T-helper 1 cell treated with Interleukin-12 subunit alpha and Interleukin-12 subunit beta and Interleukin-4 antibody, amounts not matched to agents 30 ng/mL and 1 ng/mL, for 36 hours (primary cell): ENCODE measurements around the gene ERN1. TPM values are rescaled to one million over a fixed set of nuclear protein-coding genes. Genes with fewer than 3 reads are reported as not detected.

ENCODE experiments used
- intact Hi-C: fragments of 100-400 bp; cut with micrococcal nuclease; formaldehyde crosslinking; loops from one replicate; pipeline ENCODE4 v1.15.1; 2024
- total RNA-seq: library from RNA; stranded (reverse); gene quantifications from 2 replicates; pipeline ENCODE4 v1.2.3, GENCODE V29; 2022

Gene ERN1
- total RNA-seq, 1 donor from 2014 or later: 139 TPM

- intact Hi-C loops: no loop called here
Measured at GRCh38 chr17:64090144-64090543, 39.8 kb downstream of the ERN1 start.

GRCh38 chr17:64087252-64088005, 42.5 kb downstream of the ERN1 start:
- intact Hi-C loops: no loop called here

- intact Hi-C loops: no loop called here
Measured at GRCh38 chr17:64085650-64086005, 44.3 kb downstream of the ERN1 start.

GRCh38 chr17:64084940-64085649, 44.8 kb downstream of the ERN1 start:
- intact Hi-C loops: loop anchor here (5.0 kb wide), 1 partner anchor 177 kb away; the partner anchor contains the start of gene TEX2

- intact Hi-C loops: loop anchor here (5.0 kb wide), 1 partner anchor 178 kb away; the partner anchor contains the start of gene TEX2
Measured at GRCh38 chr17:64084086-64084939, 45.6 kb downstream of the ERN1 start.

GRCh38 chr17:64083563-64084085, 46.3 kb downstream of the ERN1 start:
- intact Hi-C loops: loop anchor here (1.0 to 5.0 kb wide), 4 partner anchors 37 to 179 kb away; partner anchors contain the start of genes ICAM2 and TEX2

GRCh38 chr17:64083093-64083492, 46.9 kb downstream of the ERN1 start:
- intact Hi-C loops: loop anchor here (1.0 to 5.0 kb wide), 4 partner anchors 38 to 179 kb away; partner anchors contain the start of genes ICAM2 and TEX2

DNA sequence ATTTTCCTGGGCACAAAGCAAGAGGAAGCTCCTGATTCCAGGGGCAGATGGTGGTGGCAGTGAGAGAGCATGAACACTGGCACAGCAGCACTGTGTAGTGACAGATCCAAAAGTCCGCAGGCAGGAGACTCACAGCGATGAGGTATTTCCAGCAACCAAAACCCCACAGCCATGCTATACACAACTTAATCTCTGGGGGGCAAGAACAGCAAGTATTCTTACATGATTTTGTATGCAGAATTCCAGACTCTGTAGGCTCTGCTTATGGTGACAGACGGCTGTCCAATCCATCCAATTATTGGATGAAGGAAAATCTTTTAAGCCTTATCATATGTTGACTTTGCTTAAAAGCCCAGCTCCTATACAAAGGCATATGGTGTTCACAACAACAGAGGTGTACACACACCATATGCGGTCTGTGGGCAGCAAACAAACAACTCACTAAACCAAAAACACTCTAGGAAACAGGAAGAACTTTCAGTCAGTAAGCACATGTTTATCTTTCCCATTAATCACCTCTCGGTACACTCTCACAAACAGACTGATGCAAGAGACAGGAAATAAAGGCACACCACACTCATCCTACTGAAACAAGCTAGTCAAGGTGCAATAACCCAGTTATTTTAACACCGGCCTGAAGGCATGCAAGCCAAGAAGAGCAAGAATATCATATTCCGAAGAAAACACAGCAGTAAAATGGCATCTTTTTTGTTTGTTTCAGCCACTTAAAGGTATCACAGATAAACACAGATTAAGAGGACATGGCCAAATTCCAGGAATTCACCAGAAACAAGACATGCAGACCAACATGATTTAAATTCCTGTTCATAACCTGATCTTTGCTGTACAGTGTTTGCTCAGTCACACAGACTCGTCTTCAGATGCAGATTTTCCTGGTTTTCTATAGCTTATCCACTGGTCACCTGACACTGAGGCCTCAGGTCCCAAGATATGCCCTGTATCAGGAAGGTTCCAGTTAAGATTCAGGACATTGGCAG, 47.8 kb downstream of the ERN1 start:
- intact Hi-C loops: loop anchor here (1.0 to 5.0 kb wide), 9 partner anchors 9 to 180 kb away; partner anchors contain the start of genes ERN1, ICAM2 and TEX2

GRCh38 chr17:64080174-64080618, 49.7 kb downstream of the ERN1 start:
- intact Hi-C loops: loop anchor here (5.0 kb wide), 1 partner anchor 182 kb away; the partner anchor contains the start of gene TEX2

DNA sequence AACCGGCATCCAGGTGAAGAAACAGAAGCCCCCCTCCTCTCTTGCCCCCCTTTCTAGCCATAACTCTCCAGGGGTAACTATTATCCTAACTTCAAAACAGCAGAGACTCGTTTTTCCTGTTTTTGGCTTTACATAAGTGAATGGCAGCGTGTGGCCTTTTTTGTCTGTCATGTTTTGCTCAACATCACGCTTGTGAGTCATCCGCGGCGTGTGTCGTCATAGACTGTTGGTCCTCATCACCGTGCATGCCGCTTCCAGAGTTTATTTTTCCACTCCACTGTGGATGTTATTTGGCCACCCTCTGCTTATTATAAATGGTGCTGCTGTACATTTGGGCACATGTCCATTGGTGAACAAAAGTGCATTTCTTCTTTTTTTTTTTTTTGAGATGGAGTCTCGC, 52.6 kb downstream of the ERN1 start:
- intact Hi-C loops: no loop called here

DNA sequence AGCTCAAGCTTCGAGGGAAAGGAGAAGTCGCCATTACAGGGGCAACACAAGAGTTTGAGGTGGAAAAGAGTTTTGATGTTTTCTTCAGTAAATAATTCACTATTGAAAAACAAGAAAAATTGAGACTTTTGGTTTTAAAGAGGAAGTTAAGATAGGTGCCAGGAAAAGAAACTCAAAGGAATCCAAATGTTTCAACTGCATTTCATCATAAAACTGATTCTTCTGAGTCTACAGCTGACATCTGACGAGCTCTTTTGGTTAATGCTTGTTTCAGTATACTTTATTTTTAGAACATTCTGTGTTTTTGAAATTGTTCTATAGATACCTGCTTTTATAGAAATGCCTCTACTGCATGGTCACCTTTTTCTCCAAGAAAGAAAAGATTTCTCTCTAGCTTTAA, 54.0 kb downstream of the ERN1 start:
- intact Hi-C loops: no loop called here

GRCh38 chr17:64074704-64075426, 55.1 kb downstream of the ERN1 start:
- intact Hi-C loops: no loop called here

DNA sequence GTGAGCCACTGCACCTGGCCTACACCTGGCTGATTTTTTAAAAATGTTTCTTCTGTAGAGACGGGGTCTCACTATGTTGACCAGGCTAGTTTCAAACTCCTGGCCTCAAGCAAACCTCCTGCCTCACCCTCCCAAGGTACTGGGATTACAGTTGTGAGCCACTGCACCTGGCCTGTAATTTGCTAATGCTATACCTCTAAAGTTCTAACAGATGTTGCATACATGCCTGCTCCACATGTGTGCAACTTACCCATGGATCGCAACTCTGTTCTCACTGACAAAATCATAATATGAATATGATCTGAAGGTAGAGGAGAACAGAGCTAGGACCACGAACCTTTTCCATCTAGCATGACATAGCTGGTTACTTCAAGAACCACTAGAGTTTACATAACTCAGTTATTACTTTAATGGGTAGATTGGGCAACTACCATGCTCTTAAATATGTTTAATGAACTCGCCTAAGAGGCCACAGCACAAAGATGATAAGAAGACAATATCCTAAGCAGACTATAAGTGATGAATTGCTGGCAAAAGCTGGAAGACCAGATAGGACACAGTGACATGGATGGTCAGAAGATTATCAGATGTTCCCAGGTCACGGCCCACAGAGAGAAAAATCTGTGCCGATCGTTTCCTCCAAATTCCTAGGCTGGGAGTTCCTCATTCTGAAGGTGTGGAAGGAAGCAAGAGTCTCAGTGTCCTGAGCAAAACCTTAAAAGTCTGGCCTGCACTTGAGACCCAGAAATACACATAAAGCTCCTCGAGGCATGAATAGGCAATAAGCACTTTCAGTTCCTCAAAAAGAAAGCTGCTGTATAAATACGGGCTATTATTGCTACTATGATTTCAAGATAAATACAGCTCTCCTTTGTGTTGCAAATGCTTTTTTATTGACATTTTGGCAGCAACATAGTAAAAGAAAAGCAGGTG, 55.9 kb downstream of the ERN1 start:
- intact Hi-C loops: no loop called here

GRCh38 chr17:64071111-64071510, 58.8 kb downstream of the ERN1 start:
- intact Hi-C loops: no loop called here

- intact Hi-C loops: no loop called here
Measured at GRCh38 chr17:64070213-64070612, 59.7 kb downstream of the ERN1 start.

- intact Hi-C loops: no loop called here
Measured at GRCh38 chr17:64069143-64069542, 60.8 kb downstream of the ERN1 start.

GRCh38 chr17:64067657-64068056, 62.3 kb downstream of the ERN1 start:
- intact Hi-C loops: loop anchor here (1.0 kb wide), 2 partner anchors 15 to 54 kb away; no protein-coding TSS in a partner anchor

GRCh38 chr17:64066716-64067115, 63.2 kb downstream of the ERN1 start:
- intact Hi-C loops: loop anchor here (1.0 kb wide), 3 partner anchors 15 to 55 kb away; no protein-coding TSS in a partner anchor
